ENCODE measurements around the gene TSSK3. TPM values are rescaled to one million over a fixed set of nuclear protein-coding genes. Genes with fewer than 3 reads are reported as not detected.

TSSK3 gene
- total RNA-seq, 1 experiment from 2014 or later, result 1.6 TPM

GRCh38 chr1:32405672-32406467 lies 43.5 kb downstream of the TSSK3 start:
- Histone ChIP-seq H2AK5ac (ENCODE audit: insufficient read length, low read length) (no peak overlapping the region), H3K4ac (ENCODE audit: low read depth, low read length) (no peak overlapping the region), H2BK15ac (ENCODE audit: low read depth, low read length) (no peak overlapping the region), H3K9ac (ENCODE audit: extremely low read depth, insufficient read length, low read length) (no peak overlapping the region), H3K23me2 (ENCODE audit: insufficient read length, low read depth, low read length, poor library complexity, severe bottlenecking) (no peaks in the 10 kb centered on the region), H3K9me3 (ENCODE audit: control insufficient read depth, low read depth, low read length) (no peaks in the 10 kb centered on the region), H3K56ac (ENCODE audit: insufficient read length, low read depth, low read length) (no peak overlapping the region), H3K4me1 (ENCODE audit: insufficient read depth, low read length) (no peaks in the 10 kb centered on the region), H3T11ph (ENCODE audit: low read length) (no peak overlapping the region), H3K18ac (ENCODE audit: insufficient read length, low read depth, low read length) (no peak overlapping the region), H3K79me2 (ENCODE audit: insufficient read depth, low read length) (no peaks in the 10 kb centered on the region), H4K5ac (ENCODE audit: insufficient read length, low read depth, low read length) (no peak overlapping the region), H4K8ac (replicated peaks; ENCODE audit: insufficient read length, low read depth, low read length) (no peak overlapping the region), H3K14ac (ENCODE audit: insufficient read depth, low read length) (no peak overlapping the region), H2BK20ac (ENCODE audit: low read depth, low read length, poor library complexity, severe bottlenecking) (no peak overlapping the region), H3K79me1 (ENCODE audit: insufficient read depth, low read depth, low read length, poor library complexity, severe bottlenecking) (no peaks in the 10 kb centered on the region), H2BK120ac (ENCODE audit: low read depth, low read length, poor library complexity, severe bottlenecking) (no peak overlapping the region), H2BK12ac (ENCODE audit: insufficient read length, low read depth, low read length) (no peak overlapping the region), H3K27ac (ENCODE audit: insufficient read length, low read depth, low read length) (no peak overlapping the region), H3K23ac (ENCODE audit: insufficient read length, low read depth, low read length) (no peak overlapping the region), H4K20me1 (ENCODE audit: control insufficient read depth, insufficient read depth, insufficient read length) (no peaks in the 10 kb centered on the region), H4K91ac (ENCODE audit: insufficient read length, low read depth, low read length) (no peak overlapping the region), H2AFZ (ENCODE audit: low read length) (no peak overlapping the region), H3K4me2 (ENCODE audit: insufficient read depth, insufficient read length, low read length) (no peak overlapping the region), H2BK5ac (ENCODE audit: insufficient read length, low read length) (no peak overlapping the region), H3K27me3 (ENCODE audit: insufficient read depth, low read length) (no peaks in the 10 kb centered on the region)
- TF ChIP-seq CTCF (conservative IDR thresholded peaks at IDR 0.05), result no peak
- WGBS (ENCODE audit: extremely low coverage, insufficient read length, low lambda C conversion rate), result no CpG with 5 or more reads among the region's 4 CpGs
- Mint-ChIP-seq H3K9me3 (no peaks in the 10 kb centered on the region), H3K4me1 (peaks cover 2 to 7% of the 10 kb centered on the region in 2 experiments; a peak in 3 of 4 replicates), H3K4me3 (no peak overlapping the region), H3K27ac (no peak overlapping the region), H3K36me3 (ENCODE audit: insufficient read depth in 1 of 3, low read depth in 3 of 3) (peaks cover 0 to 3% (median 0%) of the 10 kb centered on the region in 3 experiments; a peak in 1 of 7 replicates), H3K27me3 (ENCODE audit: low read depth) (no peaks in the 10 kb centered on the region)
- no peak for DNase-seq

Data from H9 (cell line).